K562 (cell line): ENCODE measurements around the gene NUP205. TPM values are rescaled to one million over a fixed set of nuclear protein-coding genes. Genes with fewer than 3 reads are reported as not detected.

Experiments used
- CBFA2T3 ChIP-seq: fragments of 450-650 bp; IDR thresholded peaks from 2 replicates; pipeline ENCODE4 v1.6.1; 2017
- EP300 ChIP-seq: IDR thresholded peaks from 2 replicates; pipeline ENCODE4 v1.6.1; 2012; ENCODE audit warnings: low read length, improper control_type of control experiment
- FOXJ3 ChIP-seq: sonication (generic); formaldehyde crosslinking; IDR thresholded peaks from 2 replicates; pipeline ENCODE4 v1.4.0; 2020; ENCODE audit warnings: mild to moderate bottlenecking, missing genetic modification reagents
- GTF2F1 ChIP-seq: IDR thresholded peaks from 2 replicates; pipeline ENCODE4 v1.6.1; 2011; ENCODE audit warnings: low read depth, low read length, improper control_type of control experiment
- MCM7 ChIP-seq, 2 experiments: fragments of 450-650 bp; IDR thresholded peaks; 2 replicates each; pipeline ENCODE4 v1.6.1; 2016 to 2018
- NCOA1 ChIP-seq: fragments of 450-650 bp; IDR thresholded peaks from 2 replicates; pipeline ENCODE4 v1.6.1; 2016; ENCODE audit warnings: low read depth
- NEUROD1 ChIP-seq: fragments of 150-350 bp; IDR thresholded peaks from 2 replicates; pipeline ENCODE4 v1.6.1; 2014; ENCODE audit warnings: borderline replicate concordance, low read length, low read depth; ENCODE audit not compliant: partially characterized antibody
- NFE2L1 ChIP-seq: fragments of 450-650 bp; IDR thresholded peaks from 2 replicates; pipeline ENCODE4 v1.6.1; 2016; ENCODE audit warnings: missing genetic modification characterization, low read depth, mild to moderate bottlenecking, missing compliant biosample characterization, moderate library complexity, borderline replicate concordance
- NFIC ChIP-seq: fragments of 450-650 bp; IDR thresholded peaks from 2 replicates; pipeline ENCODE4 v1.6.1; 2017; ENCODE audit warnings: mild to moderate bottlenecking, inconsistent platforms
- NR2C1 ChIP-seq, 2 experiments: fragments of 450-650 bp; IDR thresholded peaks; 2 replicates each; pipeline ENCODE4 v1.6.1; 2017; ENCODE audit warnings: mild to moderate bottlenecking in 2 of 2, antibody characterized with exemption in 1 of 2, inconsistent platforms in 1 of 2, missing compliant biosample characterization in 1 of 2, missing genetic modification characterization in 1 of 2
- POLR2A ChIP-seq: fragments of 450-650 bp; conservative IDR thresholded peaks from 2 replicates; pipeline ENCODE4 v1.6.1; 2016
- POLR2AphosphoS5 ChIP-seq: IDR thresholded peaks from 2 replicates; pipeline ENCODE4 v1.6.1; 2011; ENCODE audit warnings: mild to moderate bottlenecking, low read depth, low read length, moderate library complexity; ENCODE audit not compliant: control insufficient read depth, insufficient read depth
- RCOR1 ChIP-seq, 2 experiments: IDR thresholded peaks; 2 replicates each; pipeline ENCODE4 v1.6.1; 2012; ENCODE audit warnings: low read depth in 2 of 2, low read length in 2 of 2, borderline replicate concordance in 1 of 2, improper control_type of control experiment in 1 of 2
- TAF9B ChIP-seq: fragments of 450-650 bp; IDR thresholded peaks from 2 replicates; pipeline ENCODE4 v1.6.1; 2018; ENCODE audit warnings: mild to moderate bottlenecking; ENCODE audit not compliant: partially characterized antibody
- TCF3 ChIP-seq: sonication (generic); formaldehyde crosslinking; IDR thresholded peaks from 2 replicates; pipeline ENCODE4 v1.4.0; 2020; ENCODE audit warnings: mild to moderate bottlenecking, missing genetic modification reagents
- ZMIZ1 ChIP-seq, 2 experiments: fragments of 150-350 bp in 1 of 2; IDR thresholded peaks; 2 replicates each; pipeline ENCODE4 v1.6.1; 2012 to 2016; ENCODE audit warnings: low read depth in 2 of 2, low read length in 2 of 2, mild to moderate bottlenecking in 1 of 2, moderate library complexity in 1 of 2
- ZNF12 ChIP-seq: sonication (generic); formaldehyde crosslinking; IDR thresholded peaks from 2 replicates; pipeline ENCODE4 v1.4.0; 2020; ENCODE audit warnings: mild to moderate bottlenecking, missing genetic modification reagents
- polyA plus RNA-seq, 8 experiments: library from polyadenylated mRNA; depleted of rRNA in 4 of 8; stranded (reverse) in 5 of 8; unstranded in 3 of 8; fragments of >200 nt; fragmentation: Nextera tagmentation in 2 of 8; fragmentation: Illumina TruSeq in 1 of 8; extraction: Ambion mirVana in 2 of 8; extraction: Trizol in 1 of 8; gene quantifications; 2 replicates each; pipeline versions ENCODE4 v1.2.1 to v1.2.3, GENCODE V29; 2011 to 2014; ENCODE audit warnings: inconsistent platforms in 1 of 8, missing spikeins in 1 of 8
- total RNA-seq, 7 experiments: library from RNA; depleted of rRNA in 6 of 7; stranded (reverse); fragments of >200 nt in 6 of 7; fragmentation: Illumina TruSeq in 2 of 7; extraction: Trizol in 2 of 7; gene quantifications; 2 replicates each; pipeline versions ENCODE4 v1.2.1 to v1.2.3, GENCODE V29; 2011 to 2021; ENCODE audit warnings: low replicate concordance in 1 of 7
- TF ChIP-seq, protein P1 (sequence below): fragments of 250-450 bp; sonication (Bioruptor Pico); IDR thresholded peaks from 2 replicates; pipeline ENCODE4 v1.8.0; 2021; ENCODE audit warnings: borderline replicate concordance, mild to moderate bottlenecking, moderate library complexity; ENCODE audit not compliant: poor library complexity, severe bottlenecking

Gene NUP205
- total and polyA plus RNA-seq, 9 of the 15 experiments (the other 6 are each of a cell fraction or from before 2014, with no cell fraction given): 101 to 282 (median 193) TPM

DNA sequence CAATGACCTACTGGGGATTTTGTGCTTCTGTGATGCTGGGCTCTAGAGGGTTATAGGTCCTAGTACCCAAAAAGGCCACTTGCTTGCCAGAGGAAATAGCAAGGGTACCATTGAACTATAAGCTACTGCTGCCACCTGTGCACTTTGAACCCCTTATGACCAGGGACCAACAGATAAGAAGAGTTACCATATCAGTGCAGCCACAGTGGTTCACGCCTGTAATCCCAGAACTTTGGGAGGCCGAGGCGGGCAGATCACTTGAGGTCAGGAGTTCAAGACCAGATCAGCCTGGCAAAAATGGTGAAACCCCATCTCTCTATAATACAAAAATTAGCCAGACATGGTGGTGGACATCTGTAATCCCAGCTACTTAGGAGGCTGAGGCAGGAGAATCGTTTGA is 32.3 kb upstream of the NUP205 start (continued):
- TF ChIP-seq, protein P1, sequence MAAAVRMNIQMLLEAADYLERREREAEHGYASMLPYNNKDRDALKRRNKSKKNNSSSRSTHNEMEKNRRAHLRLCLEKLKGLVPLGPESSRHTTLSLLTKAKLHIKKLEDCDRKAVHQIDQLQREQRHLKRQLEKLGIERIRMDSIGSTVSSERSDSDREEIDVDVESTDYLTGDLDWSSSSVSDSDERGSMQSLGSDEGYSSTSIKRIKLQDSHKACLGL: no peak
- 0 out of 2 replicates have a peak, but pooled peaks have one; percentile 26 for TF ChIP-seq POLR2AphosphoS5
- TF ChIP-seq NFIC: 0 out of 2 replicates have a peak, but pooled peaks have one; percentile 18
- peak; percentile 60; the same call in 1 of the 2 replicates for TF ChIP-seq NR2C1 (IDR thresholded peaks at IDR 0.05)
- peak; percentile 40; the same call in 1 of the 2 replicates for TF ChIP-seq NR2C1 (tag; IDR thresholded peaks at IDR 0.05)
- TF ChIP-seq ZMIZ1 (IDR thresholded peaks at IDR 0.05; ENCODE audit: low read depth in 2 of 2, low read length in 2 of 2): no peak
- peak; percentile 39; the same call in 1 of the 2 replicates for TF ChIP-seq TCF3
- no peak for TF ChIP-seq TAF9B
- no peak for TF ChIP-seq NEUROD1
- TF ChIP-seq EP300: no peak
- no peak for TF ChIP-seq MCM7 (IDR thresholded peaks at IDR 0.05)
- TF ChIP-seq NFE2L1 (tag): no peak
- no peak for TF ChIP-seq RCOR1 (IDR thresholded peaks at IDR 0.05; ENCODE audit: borderline replicate concordance in 1 of 2, low read depth in 2 of 2, low read length in 2 of 2)
- no peak for TF ChIP-seq NCOA1
- TF ChIP-seq FOXJ3 (CRISPR knock-in tag): no peak
- TF ChIP-seq POLR2A: no peak
- TF ChIP-seq CBFA2T3: peak; percentile 83
- TF ChIP-seq ZNF12: no peak
- TF ChIP-seq GTF2F1: no peak
